ENCODE data around the gene YPEL1. TPM values are rescaled to one million over a fixed set of nuclear protein-coding genes. Genes with fewer than 3 reads are reported as not detected.
A peak's percentile ranks its signal among the peaks of the same experiment; 100 is the strongest.

The YPEL1 gene
- total RNA-seq, 2 experiments from 2014 or later, result 18.2 to 18.8 TPM

DNA sequence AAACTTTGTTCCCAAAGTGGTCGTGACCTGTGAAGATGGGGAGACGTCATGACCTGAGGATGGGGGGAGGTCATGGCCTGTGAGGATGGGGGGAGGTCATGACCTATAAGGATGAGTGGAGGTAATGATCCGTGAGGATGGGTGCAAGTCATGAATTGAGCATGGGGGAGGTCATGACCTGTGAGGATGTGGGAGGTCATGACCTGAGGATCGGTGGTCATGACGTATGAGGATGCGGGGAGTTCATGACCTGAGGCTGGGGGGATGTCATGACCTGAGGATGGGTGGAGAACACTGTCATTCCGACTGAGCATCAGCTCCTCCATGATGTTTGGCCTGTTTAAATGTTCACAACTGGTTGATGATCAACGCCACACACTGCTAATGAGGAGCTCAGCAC, 25.9 kb downstream of the YPEL1 start:
- Histone ChIP-seq H3K4me2 (ENCODE audit: low read length) (no peak overlapping the region), H3K9me2 (ENCODE audit: insufficient read depth, low read length) (no peaks in the 10 kb centered on the region), H2AFZ (ENCODE audit: low read length) (no peak overlapping the region), H3K36me3 (ENCODE audit: insufficient read depth, low read length) (no peaks in the 10 kb centered on the region; the same call in 1 of the 2 replicates), H3K79me2 (ENCODE audit: insufficient read depth, low read depth, low read length) (no peaks in the 10 kb centered on the region), H3K9me3 (ENCODE audit: low read length) (no peaks in the 10 kb centered on the region), H3K27ac (ENCODE audit: low read depth, low read length, poor library complexity, severe bottlenecking) (no peak overlapping the region), H4K20me1 (ENCODE audit: insufficient read depth, low read length) (no peaks in the 10 kb centered on the region), H3K4me3 (ENCODE audit: low read depth, low read length, poor library complexity, severe bottlenecking) (no peak overlapping the region), H3K4me1 (ENCODE audit: insufficient read depth, low read length, poor library complexity, severe bottlenecking) (peaks cover 25% of the 10 kb centered on the region)
- TF ChIP-seq EZH2phosphoT487 (IDR thresholded peaks at IDR 0.05; ENCODE audit: borderline replicate concordance, low read depth, low read length), result no peak
- TF ChIP-seq, protein P1, sequence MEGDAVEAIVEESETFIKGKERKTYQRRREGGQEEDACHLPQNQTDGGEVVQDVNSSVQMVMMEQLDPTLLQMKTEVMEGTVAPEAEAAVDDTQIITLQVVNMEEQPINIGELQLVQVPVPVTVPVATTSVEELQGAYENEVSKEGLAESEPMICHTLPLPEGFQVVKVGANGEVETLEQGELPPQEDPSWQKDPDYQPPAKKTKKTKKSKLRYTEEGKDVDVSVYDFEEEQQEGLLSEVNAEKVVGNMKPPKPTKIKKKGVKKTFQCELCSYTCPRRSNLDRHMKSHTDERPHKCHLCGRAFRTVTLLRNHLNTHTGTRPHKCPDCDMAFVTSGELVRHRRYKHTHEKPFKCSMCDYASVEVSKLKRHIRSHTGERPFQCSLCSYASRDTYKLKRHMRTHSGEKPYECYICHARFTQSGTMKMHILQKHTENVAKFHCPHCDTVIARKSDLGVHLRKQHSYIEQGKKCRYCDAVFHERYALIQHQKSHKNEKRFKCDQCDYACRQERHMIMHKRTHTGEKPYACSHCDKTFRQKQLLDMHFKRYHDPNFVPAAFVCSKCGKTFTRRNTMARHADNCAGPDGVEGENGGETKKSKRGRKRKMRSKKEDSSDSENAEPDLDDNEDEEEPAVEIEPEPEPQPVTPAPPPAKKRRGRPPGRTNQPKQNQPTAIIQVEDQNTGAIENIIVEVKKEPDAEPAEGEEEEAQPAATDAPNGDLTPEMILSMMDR (conservative IDR thresholded peaks at IDR 0.05; ENCODE audit: low read length), result no peak
- BruUV-seq (replicated peaks), result no TSS peak
- CTCF ChIA-PET (ENCODE audit: unreplicated experiment), result no interaction called here
- intact Hi-C loops (cut with micrococcal nuclease; ENCODE audit: unreplicated experiment), result loop anchor here (5.0 kb wide), 1 partner anchor 42 kb away; the partner anchor contains the start of gene PPIL2
- POLR2A ChIA-PET, result interaction anchor here (0.6 kb wide), 1 partner anchor 26 kb away, joined by 3 read pairs; no protein-coding TSS in a partner anchor
- no peak for DNase-seq (ENCODE audit: low spot score)

DNA sequence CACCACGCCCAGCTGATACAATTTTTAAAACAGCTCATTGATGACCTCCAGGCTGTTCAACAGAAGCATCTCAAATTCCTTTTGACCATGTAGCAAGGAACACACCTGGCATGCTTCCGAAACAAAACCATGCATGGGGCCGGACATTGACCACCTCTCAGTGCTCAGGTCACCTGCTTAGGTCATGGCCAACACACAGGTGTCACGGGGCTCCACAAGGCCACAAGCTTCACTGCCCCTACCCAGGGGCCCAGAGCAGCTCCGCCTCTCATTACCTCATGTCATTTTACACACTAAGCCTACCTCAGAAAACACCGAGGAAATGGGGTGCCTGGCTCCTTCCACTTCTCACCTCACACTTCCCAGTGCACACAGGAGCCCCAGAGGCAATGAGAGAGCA, 26.6 kb downstream of the YPEL1 start:
- Histone ChIP-seq H3K27ac (ENCODE audit: low read depth, low read length, poor library complexity, severe bottlenecking) (no peak overlapping the region), H3K9me3 (ENCODE audit: low read length) (no peaks in the 10 kb centered on the region), H3K4me3 (ENCODE audit: low read depth, low read length, poor library complexity, severe bottlenecking) (no peak overlapping the region), H3K79me2 (ENCODE audit: insufficient read depth, low read depth, low read length) (no peaks in the 10 kb centered on the region), H3K4me2 (ENCODE audit: low read length) (no peak overlapping the region), H2AFZ (ENCODE audit: low read length) (no peak overlapping the region), H3K9me2 (ENCODE audit: insufficient read depth, low read length) (no peaks in the 10 kb centered on the region), H4K20me1 (ENCODE audit: insufficient read depth, low read length) (no peaks in the 10 kb centered on the region), H3K36me3 (ENCODE audit: insufficient read depth, low read length) (no peaks in the 10 kb centered on the region; the same call in 1 of the 2 replicates), H3K4me1 (ENCODE audit: insufficient read depth, low read length, poor library complexity, severe bottlenecking) (peaks cover 25% of the 10 kb centered on the region)
- TF ChIP-seq, protein P1 (conservative IDR thresholded peaks at IDR 0.05; ENCODE audit: low read length), result no peak
- no peak for TF ChIP-seq EZH2phosphoT487 (IDR thresholded peaks at IDR 0.05; ENCODE audit: borderline replicate concordance, low read depth, low read length)
- DNase-seq (ENCODE audit: low spot score), result no peak
- POLR2A ChIA-PET, result interaction anchor here (0.7 to 1.8 kb wide), 3 partner anchors 11 to 43 kb away, joined by 3 to 8 read pairs (median 6); partner anchors contain the start of gene PPIL2
- CTCF ChIA-PET (ENCODE audit: unreplicated experiment), result no interaction called here
- intact Hi-C loops (cut with micrococcal nuclease; ENCODE audit: unreplicated experiment), result loop anchor here (5.0 kb wide), 1 partner anchor 42 kb away; the partner anchor contains the start of gene PPIL2
- no TSS peak for BruUV-seq (replicated peaks)

DNA sequence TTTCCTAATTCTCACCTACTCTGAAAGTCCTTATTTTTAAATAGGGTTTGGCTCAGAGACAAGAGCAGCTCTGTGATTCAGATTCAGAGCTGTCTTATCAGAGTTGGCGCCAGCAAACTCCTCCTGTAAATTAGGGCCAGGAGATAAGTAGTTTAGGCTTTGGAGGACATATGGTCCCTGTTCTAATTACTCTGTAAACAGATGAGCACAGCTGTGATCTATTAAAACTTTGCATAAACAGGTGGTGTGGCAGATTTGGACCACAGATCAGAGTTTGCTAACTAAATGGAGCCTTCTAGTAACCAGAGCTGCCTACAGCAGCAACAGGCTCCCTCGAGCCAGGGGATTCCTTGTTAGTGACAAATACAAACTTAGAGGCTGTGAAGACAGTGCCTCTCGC, 27.9 kb downstream of the YPEL1 start:
- Histone ChIP-seq H4K20me1 (ENCODE audit: insufficient read depth, low read length) (no peaks in the 10 kb centered on the region), H3K27ac (ENCODE audit: low read depth, low read length, poor library complexity, severe bottlenecking) (peak overlapping the region; percentile 58), H3K4me3 (ENCODE audit: low read depth, low read length, poor library complexity, severe bottlenecking) (no peak overlapping the region), H3K9me3 (ENCODE audit: low read length) (no peaks in the 10 kb centered on the region), H2AFZ (ENCODE audit: low read length) (no peak overlapping the region; the same call in 1 of the 2 replicates), H3K4me2 (ENCODE audit: low read length) (peak overlapping the region; percentile 60), H3K9me2 (ENCODE audit: insufficient read depth, low read length) (no peaks in the 10 kb centered on the region), H3K79me2 (ENCODE audit: insufficient read depth, low read depth, low read length) (no peaks in the 10 kb centered on the region), H3K4me1 (ENCODE audit: insufficient read depth, low read length, poor library complexity, severe bottlenecking) (peaks cover 21% of the 10 kb centered on the region), H3K36me3 (ENCODE audit: insufficient read depth, low read length) (no peaks in the 10 kb centered on the region; the same call in 1 of the 2 replicates)
- ChIA-PET CTCF (ENCODE audit: unreplicated experiment) (interaction anchor here (0.6 to 0.9 kb wide), 2 partner anchors 235 to 237 kb away, joined by 3 to 4 read pairs; no protein-coding TSS in a partner anchor), POLR2A (interaction anchor here (0.6 to 1.8 kb wide), 5 partner anchors 10 to 160 kb away, joined by 3 to 6 read pairs (median 4); partner anchors contain the start of genes MAPK1 and PPIL2)
- no TSS peak for BruUV-seq (replicated peaks)
- DNase-seq (ENCODE audit: low spot score), result peak; percentile 74
- intact Hi-C loops (cut with micrococcal nuclease; ENCODE audit: unreplicated experiment), result loop anchor here (5.0 kb wide), 1 partner anchor 40 kb away; the partner anchor contains the start of gene PPIL2
- no peak for TF ChIP-seq EZH2phosphoT487 (IDR thresholded peaks at IDR 0.05; ENCODE audit: borderline replicate concordance, low read depth, low read length)
- TF ChIP-seq, protein P1 (conservative IDR thresholded peaks at IDR 0.05; ENCODE audit: low read length), result no peak
